ENCODE measurements around the gene ZBTB14.
A peak's percentile ranks its signal among the peaks of the same experiment; 100 is the strongest.

Gene ZBTB14

DNA sequence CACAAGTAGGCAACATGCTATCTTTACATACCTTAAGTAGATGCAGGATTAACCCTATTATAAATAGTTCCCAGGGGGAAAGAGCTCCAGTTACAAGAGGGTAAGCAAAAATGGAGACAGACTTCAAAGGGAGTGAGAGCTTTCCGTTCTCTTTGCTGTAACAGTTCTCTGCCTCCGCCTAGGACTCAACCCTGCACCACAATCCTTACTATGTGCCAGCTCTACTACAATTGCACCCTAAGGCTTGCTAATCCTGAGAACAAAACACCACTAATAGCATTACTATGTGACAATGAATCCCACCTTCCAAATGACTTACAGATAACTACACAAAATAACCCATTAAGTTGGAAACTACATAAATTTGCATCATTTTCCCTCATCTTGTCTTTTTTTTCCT lies 7.7 kb downstream of the ZBTB14 start:
- no peak for DNase-seq

DNA sequence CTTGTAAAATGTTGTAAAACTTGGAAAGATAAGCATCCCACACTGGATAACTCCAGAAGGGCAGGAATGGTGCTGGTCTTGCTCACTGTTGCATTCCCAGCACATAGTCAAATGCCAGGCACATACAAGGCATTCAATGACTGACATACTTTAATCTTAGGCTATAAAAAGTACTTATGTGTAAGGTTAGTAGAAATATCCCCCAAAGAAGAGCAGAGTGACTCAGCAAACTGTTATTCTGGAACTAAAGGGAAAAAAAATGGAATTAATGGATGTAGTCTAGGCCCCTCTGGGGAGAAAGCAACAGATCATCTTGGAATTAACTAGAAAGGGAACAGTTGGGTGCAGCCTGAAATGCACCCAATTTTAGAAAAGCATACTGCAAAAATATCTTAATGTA lies 9.0 kb downstream of the ZBTB14 start:
- no peak for DNase-seq

DNA sequence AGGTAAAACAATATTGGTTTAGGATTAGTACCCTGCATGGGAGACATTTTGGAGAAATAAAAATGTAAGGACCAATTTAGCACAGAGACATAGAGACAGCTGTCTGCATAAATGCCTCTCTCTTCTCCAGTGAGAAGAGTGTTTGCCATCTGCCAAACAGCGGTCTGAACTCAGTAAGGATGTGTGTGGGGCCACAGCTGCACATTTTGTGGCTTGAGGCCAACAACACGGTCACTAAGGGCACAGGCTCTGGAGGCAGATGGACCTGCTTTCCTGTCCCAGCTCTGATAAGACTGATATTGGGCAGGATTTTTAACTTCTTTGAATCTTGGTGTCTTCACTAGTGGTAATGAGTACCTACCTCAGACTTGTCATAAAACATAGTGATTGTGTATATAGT lies 10.2 kb downstream of the ZBTB14 start:
- DNase-seq = peak; percentile 83

DNA sequence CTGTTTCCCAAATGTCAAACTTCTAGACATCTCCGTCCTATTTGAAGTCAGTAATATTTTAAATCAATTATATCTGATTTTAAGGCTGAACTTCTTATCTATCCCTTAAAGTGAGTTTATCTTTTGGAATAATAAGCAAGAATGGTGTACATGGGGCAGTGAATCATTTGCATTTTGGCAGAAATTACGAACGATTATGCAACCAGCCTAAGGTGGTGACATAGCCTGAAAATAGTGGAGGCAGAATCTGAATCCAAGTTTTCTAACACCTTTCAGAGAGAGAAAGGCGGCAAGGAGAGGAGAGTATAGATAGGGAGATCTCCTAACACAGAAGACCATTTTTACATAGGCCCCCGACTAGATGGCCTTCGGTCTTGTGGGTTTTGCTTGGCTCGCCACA lies 10.7 kb downstream of the ZBTB14 start:
- DNase-seq = peak; percentile 45

DNA sequence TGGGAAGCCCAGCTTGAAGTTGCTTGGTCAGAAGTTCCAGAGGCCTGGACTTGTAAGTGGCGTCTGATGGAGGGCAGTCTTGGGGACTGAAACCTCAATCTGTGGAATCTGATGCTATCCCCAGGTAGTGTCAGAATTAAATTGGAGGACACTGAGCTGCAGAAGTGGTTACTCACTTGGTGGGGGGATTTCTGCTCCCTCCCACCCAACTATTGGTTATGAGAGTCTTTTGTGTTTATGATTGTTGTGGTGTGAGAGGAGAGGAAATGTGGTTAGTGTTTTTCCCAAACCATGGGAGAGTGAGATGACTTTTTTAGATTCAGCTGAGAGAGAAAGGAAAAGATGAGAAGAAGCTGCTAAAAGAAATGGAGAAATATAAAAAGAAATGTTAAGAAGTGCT lies 12.8 kb downstream of the ZBTB14 start:
- DNase-seq = no peak

DNA sequence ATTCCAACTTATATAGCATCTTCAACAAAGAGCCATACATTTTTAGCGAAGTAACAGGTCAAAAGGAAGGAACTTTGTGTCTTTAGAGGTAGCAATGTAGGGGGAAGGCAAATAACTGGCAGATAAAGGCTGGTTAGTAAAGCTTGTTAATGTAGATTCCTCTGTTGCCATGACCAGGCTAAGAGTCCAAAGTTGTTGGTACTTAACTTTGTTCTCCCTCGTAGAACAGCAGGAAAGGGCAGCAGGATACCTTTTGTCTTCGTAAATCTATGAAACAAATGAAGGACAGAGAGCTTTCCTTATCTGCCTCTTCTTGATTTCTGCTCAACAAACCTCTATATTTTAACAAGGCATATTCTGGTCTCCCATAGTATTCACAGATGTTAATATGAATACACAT lies 18.6 kb downstream of the ZBTB14 start:
- DNase-seq = no peak

DNA sequence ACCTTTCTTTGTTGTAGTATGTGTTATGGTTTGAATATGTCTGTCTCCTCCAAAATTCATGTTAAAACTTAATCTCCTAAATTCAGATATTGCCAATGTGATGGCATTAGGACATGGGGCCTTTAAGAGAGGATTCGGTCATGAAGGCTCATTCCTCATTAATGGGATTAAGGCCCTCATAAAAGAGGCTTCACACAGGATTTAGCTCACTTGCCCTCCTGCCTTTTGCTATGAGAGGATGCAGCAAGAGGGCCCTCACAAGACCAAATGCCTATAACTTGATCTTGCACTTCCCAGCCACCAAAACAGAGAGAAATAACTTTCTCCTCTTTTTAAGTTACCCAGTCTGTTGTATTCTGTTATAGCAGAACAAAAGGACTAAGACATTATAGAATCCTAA lies 19.7 kb downstream of the ZBTB14 start:
- no peak for DNase-seq

DNA sequence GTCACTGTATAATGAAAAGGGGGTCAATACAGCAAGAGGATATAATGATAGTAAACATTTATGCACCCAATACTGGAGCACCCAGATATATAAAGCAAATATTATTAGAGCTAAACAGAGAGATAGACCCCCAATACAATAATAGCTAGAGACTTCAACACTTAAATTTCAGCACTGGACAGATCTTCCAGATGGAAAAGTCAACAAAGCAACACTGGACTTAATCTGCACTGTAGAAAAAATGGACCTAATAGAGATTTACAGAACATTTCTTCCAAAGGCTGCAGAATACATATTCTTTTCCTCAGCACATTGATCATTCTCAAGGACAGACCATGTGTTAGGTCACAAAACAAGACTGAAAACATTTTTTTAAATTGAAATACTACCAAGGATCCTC lies 26.7 kb downstream of the ZBTB14 start:
- DNase-seq = no peak

DNA sequence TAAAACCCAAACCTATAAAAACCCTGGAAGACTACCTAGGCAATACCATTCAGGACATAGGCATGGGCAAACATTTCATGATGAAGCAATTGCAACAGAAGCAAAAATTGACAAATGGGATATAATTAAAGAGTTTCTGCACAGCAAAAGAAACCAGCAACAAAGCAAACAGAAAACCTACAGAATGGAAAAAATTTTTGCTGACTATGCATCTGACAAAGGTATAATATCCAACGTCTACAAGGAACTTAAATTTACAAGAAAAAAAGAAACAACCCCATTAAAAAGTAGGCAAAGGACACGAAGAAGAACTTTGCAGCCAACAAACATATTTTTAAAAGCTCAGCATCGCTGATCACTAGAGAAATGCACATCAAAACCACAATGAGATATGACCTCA lies 28.8 kb downstream of the ZBTB14 start:
- DNase-seq = no peak

DNA sequence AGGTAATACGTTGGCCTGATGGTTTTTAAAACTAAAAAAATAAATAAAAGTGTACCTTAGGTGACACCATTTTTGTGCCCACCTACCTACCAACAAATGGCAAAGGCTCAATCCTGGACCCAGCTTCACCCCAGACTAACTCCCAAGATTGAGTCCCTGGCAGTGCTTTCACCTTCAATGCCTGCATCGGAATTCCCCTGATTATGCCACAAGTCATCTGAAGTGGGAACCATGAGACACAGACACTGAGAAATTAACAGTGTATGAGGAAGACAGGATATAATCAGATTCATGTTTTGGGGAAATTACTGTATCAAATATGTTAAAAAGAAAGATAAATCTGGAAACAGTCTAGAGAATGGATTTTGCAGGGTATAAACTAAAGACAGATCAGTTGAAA lies 41.6 kb downstream of the ZBTB14 start:
- DNase-seq = no peak

DNA sequence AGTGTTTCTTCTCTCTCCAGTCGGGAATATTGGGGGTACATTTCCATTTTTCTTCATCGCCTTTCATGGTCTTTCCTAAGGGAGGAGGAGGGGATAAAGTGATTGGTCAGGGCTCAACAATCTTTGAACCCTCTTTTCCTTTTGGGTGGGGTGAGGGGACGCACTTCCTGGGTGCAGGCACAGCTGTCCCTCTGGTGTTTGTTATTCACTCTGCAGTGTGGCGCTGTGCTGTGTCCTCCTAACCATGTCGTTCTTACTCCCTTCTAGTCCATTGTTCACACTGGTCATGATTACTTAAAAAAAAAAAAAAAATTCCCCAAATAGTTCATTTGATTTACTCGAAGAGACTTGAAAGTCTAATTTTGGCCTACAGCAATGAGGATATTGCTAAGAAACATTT lies 44.4 kb downstream of the ZBTB14 start:
- DNase-seq = no peak

DNA sequence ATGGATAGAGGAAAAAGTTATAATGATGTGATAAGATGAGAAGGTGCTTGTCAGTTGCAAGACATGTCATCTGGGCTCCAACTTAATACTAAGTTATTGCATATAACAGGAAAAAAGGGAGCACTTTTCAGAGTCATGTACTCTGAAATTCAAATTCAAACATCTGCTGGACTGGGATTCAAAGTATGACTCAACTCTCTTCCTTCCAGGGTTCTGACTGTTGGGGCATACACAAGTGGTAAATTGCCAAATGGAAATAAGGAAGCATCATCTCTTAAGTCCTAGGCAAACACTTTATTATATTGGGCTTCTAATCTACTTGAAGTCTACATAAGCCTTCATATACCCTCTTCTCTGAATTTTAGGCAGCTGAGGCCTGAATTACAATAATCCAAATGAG lies 44.9 kb downstream of the ZBTB14 start:
- no peak for DNase-seq

DNA sequence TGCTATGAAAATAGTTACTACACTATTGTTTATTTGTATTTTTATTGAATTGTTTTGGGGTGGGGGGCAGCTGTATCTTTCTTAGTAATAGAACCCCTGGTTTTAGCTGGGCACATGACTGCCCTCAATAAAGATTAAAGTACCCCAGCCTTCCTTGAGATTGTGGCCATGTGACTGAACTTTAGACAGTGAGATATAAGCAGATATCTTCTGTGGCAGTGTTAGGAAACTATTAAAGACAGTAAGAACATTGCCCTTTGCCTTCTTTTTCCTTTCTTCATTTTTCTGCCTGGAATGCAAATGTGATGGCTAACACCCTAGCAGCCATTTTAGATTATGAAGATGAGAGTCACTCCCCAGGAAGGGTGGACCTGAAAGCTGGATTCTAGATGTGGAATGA lies 50.6 kb downstream of the ZBTB14 start:
- DNase-seq = no peak

DNA sequence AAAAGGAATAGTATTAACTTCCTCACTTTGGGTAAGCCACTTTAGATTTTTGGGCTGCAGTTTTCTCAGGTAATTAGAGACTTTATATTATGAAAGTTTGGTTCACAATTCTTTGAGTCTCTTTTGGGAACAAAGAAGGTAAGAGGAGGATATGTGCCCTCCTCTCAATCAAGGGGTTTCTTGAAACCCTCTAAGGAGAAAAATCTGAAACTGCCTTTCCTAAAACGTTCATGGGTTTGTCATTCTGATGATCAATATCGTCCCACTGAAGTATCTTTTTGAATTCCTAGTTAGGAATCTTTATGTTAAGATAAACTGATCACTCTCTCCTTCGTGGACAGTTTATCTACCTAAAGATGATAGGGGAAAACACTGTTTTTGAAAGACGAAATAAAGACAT lies 56.1 kb downstream of the ZBTB14 start:
- no peak for DNase-seq

All from NCI-H1092 treated with DMSO at 0.1 percent for 48 hours (cell line).